Renal cortical epithelial cell (primary cell): ENCODE measurements around the gene FBXL15. TPM values are rescaled to one million over a fixed set of nuclear protein-coding genes. Genes with fewer than 3 reads are reported as not detected.

Experiments used
- DNase-seq: peaks from one replicate; pipeline ENCODE4 v3.0.0-alpha.2; 2011; ENCODE audit warnings: low read depth
- total RNA-seq: library from RNA; depleted of rRNA; stranded (reverse); fragments of >200 nt; gene quantifications from 2 replicates; pipeline ENCODE4 v1.2.3, GENCODE V29; 2014

FBXL15 gene
- total RNA-seq, result 12.7 and 15.1 TPM in 2 replicates

GRCh38 chr10:102420714-102421506 lies at the start of gene FBXL15:
Gene FBXL15, plus strand, starts transcription at chr10:102420836. Its CDS starts 294 bp downstream, at chr10:102421130.
- peak; percentile 87 for DNase-seq

GRCh38 chr10:102371295-102371694 lies 49.3 kb upstream of the FBXL15 start:
- no peak for DNase-seq

- DNase-seq, result no peak
Measured at GRCh38 chr10:102375250-102375649, 45.4 kb upstream of the FBXL15 start.

- no peak for DNase-seq
Measured at GRCh38 chr10:102375867-102376266, 44.8 kb upstream of the FBXL15 start.

GRCh38 chr10:102376901-102377300 lies 43.7 kb upstream of the FBXL15 start:
- no peak for DNase-seq

- no peak for DNase-seq
Measured at GRCh38 chr10:102379383-102379782, 41.3 kb upstream of the FBXL15 start.

- no peak for DNase-seq
Measured at GRCh38 chr10:102381983-102382382, 38.7 kb upstream of the FBXL15 start.

GRCh38 chr10:102382871-102383270 lies 37.8 kb upstream of the FBXL15 start:
- no peak for DNase-seq

GRCh38 chr10:102384053-102384452 lies 36.6 kb upstream of the FBXL15 start:
- DNase-seq, result no peak

- DNase-seq, result peak; percentile 64
Measured at GRCh38 chr10:102384606-102385429, 35.8 kb upstream of the FBXL15 start.

GRCh38 chr10:102389894-102390293 lies 30.7 kb upstream of the FBXL15 start:
- DNase-seq, result peak; percentile 42

- no peak for DNase-seq
Measured at GRCh38 chr10:102392306-102392705, 28.3 kb upstream of the FBXL15 start.

- no peak for DNase-seq
Measured at GRCh38 chr10:102393411-102394078, 27.1 kb upstream of the FBXL15 start.

- peak; percentile 83 for DNase-seq
Measured at GRCh38 chr10:102394079-102394800, 26.4 kb upstream of the FBXL15 start.

GRCh38 chr10:102394801-102395399 lies 25.7 kb upstream of the FBXL15 start:
- peak; percentile 44 for DNase-seq

- DNase-seq, result peak; percentile 74
Measured at GRCh38 chr10:102395400-102396316, 25.0 kb upstream of the FBXL15 start, which contains the start of gene NFKB2. Gene NFKB2, plus strand, starts transcription at chr10:102395705. Its CDS starts 255 bp downstream, at chr10:102395960.

- no peak for DNase-seq
Measured at GRCh38 chr10:102396317-102396650, 24.4 kb upstream of the FBXL15 start.

- DNase-seq, result no peak
Measured at GRCh38 chr10:102396730-102397151, 23.9 kb upstream of the FBXL15 start.

- DNase-seq, result no peak
Measured at GRCh38 chr10:102397222-102398171, 23.1 kb upstream of the FBXL15 start.
